Endothelial cell of umbilical vein (primary cell): ENCODE measurements around the gene GPR107.
"Not testable (repeated sequence)": the region's sequence is repeated elsewhere in the genome, so short reads cannot be mapped to it uniquely, and the experiment has no call there.

ENCODE experiments used
- CTCF ChIP-seq, 2 donors: IDR thresholded peaks; 1 replicate in 1 of 2; 2 replicates in 1 of 2; pipeline ENCODE4 v1.5.1; 2011; ENCODE audit warnings: low read length in 2 of 2, mild to moderate bottlenecking in 2 of 2, moderate library complexity in 2 of 2, control low read depth in 1 of 2, inconsistent platforms in 1 of 2, low read depth in 1 of 2; ENCODE audit not compliant: insufficient read depth in 1 of 2; ENCODE audit errors: extremely low read depth in 1 of 2
- POLR2A ChIP-seq: IDR thresholded peaks from 2 replicates; pipeline ENCODE4 v1.6.1; 2012; ENCODE audit warnings: low read depth, mild to moderate bottlenecking, control low read depth, low read length
- POLR2AphosphoS5 ChIP-seq: IDR thresholded peaks from 2 replicates; pipeline ENCODE4 v1.6.1; 2012; ENCODE audit warnings: low read depth, mild to moderate bottlenecking, control low read depth, low read length, moderate library complexity; ENCODE audit not compliant: insufficient read depth

- TF ChIP-seq POLR2A; CTCF (IDR thresholded peaks at IDR 0.05; ENCODE audit: extremely low read depth in 1 of 2, insufficient read depth in 1 of 2, low read depth in 1 of 2, low read length in 2 of 2); POLR2AphosphoS5: not testable (repeated sequence)
Measured at GRCh38 chr9:130017510-130017909, 36.2 kb upstream of the GPR107 start.
